Psoas muscle (tissue), 8 donors: ENCODE results near the gene RASAL2. TPM values are rescaled to one million over a fixed set of nuclear protein-coding genes. Genes with fewer than 3 reads are reported as not detected.

Experiments
- ATAC-seq, 4 donors: fragments of 200-7000 bp; cut with Tn5 transposase; one replicate each; pipeline ENCODE4 v1.9.1; 2020; ENCODE audit warnings: moderate library complexity in 3 of 4, mild to moderate bottlenecking in 2 of 4
- DNase-seq, 2 donors: peaks; one replicate each; pipeline ENCODE4 v3.0.0-alpha.2; 2020
- H3K27ac ChIP-seq: fragments of 200-600 bp; one replicate; pipeline ENCODE4 v1.8.0; 2022
- H3K27me3 ChIP-seq, 3 donors: fragments of 200-600 bp in 1 of 3; one replicate each; pipeline versions ENCODE4 v1.6.1 to v1.8.0; 2013 to 2022; ENCODE audit warnings: low read length in 2 of 3, mild to moderate bottlenecking in 2 of 3, moderate library complexity in 1 of 3; ENCODE audit not compliant: insufficient read depth in 3 of 3
- H3K36me3 ChIP-seq, 2 donors: fragments of 200-600 bp in 1 of 2; one replicate each; pipeline versions ENCODE4 v1.6.1 to v1.8.0; 2013 to 2022; ENCODE audit warnings: low read depth in 1 of 2, mild to moderate bottlenecking in 1 of 2, moderate library complexity in 1 of 2; ENCODE audit not compliant: insufficient read depth in 1 of 2
- H3K4me1 ChIP-seq: fragments of 200-600 bp; one replicate; pipeline ENCODE4 v1.8.0; 2022
- H3K4me3 ChIP-seq: fragments of 200-600 bp; one replicate; pipeline ENCODE4 v1.8.0; 2022; ENCODE audit warnings: mild to moderate bottlenecking
- H3K9me3 ChIP-seq: fragments of 200-600 bp; one replicate; pipeline ENCODE4 v1.8.0; 2022
- CTCF ChIP-seq: fragments of 200-600 bp; IDR thresholded peaks from one replicate; pipeline ENCODE4 v1.8.0; 2022; ENCODE audit warnings: antibody characterized with exemption
- WGBS, 3 donors: extraction: QIAGEN DNeasy Blood & Tissue Kit; methylation state at CpG; one replicate each; pipeline versions ENCODE4 v1.1.6 to v1.1.7; 2013; 5-methylcytosine and 5-hydroxymethylcytosine counted together
- intact Hi-C, 2 donors: fragments of 100-400 bp; cut with DNase I; formaldehyde crosslinking; loops; one replicate each; pipeline versions ENCODE4 v1.11.0 to v1.14.2; 2022
- polyA plus RNA-seq, 3 donors: library from polyadenylated mRNA; stranded (reverse); fragments of 200-250 nt; gene quantifications; one replicate each; pipeline ENCODE4 v1.2.3, GENCODE V29; 2013
- total RNA-seq, 4 donors: library from RNA; stranded (reverse); fragmentation: NEBNext Ultra II Directional in 2 of 4; extraction: Animal tissue kit (Norgen Biotek cat#: 25700) in 2 of 4; gene quantifications; one replicate each; pipeline versions ENCODE4 v1.2.1 to v1.2.4, GENCODE V29; 2021 to 2023
- donor health status: healthy with polysubstance abuse.
- donor health status: DM: no; HTN: no; CAD: no; lungs with moderate emphysema.
- donor health status: Bipolar disorder and iron deficiency.
- donor health status: healthy.
- donor health status: DM: yes; HTN: yes; CAD: no.
- donor health status: DM: no; HTN: no; CAD: no.
- donor health status: DM: no; HTN: no; CAD: no.
- donor health status: DM: yes; HTN: yes; CAD: no.

RASAL2 gene
- total and polyA plus RNA-seq, 7 donors, result 1.9 to 42.1 (median 5.5) TPM

DNA sequence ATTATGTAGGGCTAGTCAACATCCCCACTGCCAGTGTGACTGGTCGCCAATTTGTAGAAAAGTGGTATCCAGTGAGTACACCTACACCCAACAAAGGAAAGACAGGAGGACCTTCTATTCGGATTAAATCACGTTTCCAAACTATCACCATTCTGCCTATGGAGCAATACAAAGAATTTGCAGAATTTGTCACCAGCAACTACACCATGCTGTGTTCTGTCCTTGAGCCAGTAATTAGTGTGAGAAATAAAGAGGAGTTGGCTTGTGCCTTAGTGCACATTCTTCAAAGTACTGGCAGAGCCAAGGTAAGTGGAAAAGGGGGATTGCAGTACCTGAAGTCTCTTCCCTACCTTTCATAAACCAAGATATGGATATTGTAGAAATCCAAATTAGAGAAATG is 349.0 kb downstream of the RASAL2 start:
- intact Hi-C loops, result no loop called here
- H3K27ac ChIP-seq, result no peak overlapping the region
- H3K4me3 ChIP-seq, result no peak overlapping the region
- H3K27me3 ChIP-seq, result no peaks in the 10 kb centered on the region
- no peak for DNase-seq
- TF ChIP-seq CTCF, result no peak
- no peak for ATAC-seq
- 91 to 94% (median 92%) methylated on average over 3 of the region's 3 CpGs for WGBS, 3 donors
- no peaks in the 10 kb centered on the region for H3K4me1 ChIP-seq
- H3K9me3 ChIP-seq, result no peaks in the 10 kb centered on the region
- peaks cover 0 to 78% of the 10 kb centered on the region in 2 donors for H3K36me3 ChIP-seq

DNA sequence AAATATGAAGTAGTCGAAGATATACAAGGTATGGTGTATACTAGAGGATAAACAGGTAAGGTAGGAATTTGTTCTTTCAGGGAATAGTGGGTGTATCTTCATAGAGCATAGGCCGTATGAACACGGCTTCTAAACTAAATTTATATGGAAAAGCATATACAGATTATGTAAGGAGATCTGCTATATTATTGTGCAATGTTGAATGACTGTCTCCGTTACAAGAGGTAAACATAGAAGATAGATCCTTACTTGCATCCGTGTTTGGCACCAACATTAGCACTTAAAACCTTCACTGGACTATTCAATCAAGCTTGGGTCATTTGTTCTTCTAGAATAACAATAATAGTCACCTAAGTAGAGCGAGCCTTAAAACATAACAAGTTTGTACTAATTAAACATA is 357.0 kb downstream of the RASAL2 start:
- no peaks in the 10 kb centered on the region for H3K9me3 ChIP-seq
- TF ChIP-seq CTCF, result no peak
- ATAC-seq (no peak), DNase-seq (no peak)
- intact Hi-C loops, result no loop called here
- peaks cover 0 to 58% of the 10 kb centered on the region in 2 donors for H3K36me3 ChIP-seq
- WGBS, 3 donors, result 88 to 96% (median 91%) methylated on average over 6 of the region's 6 CpGs
- H3K27ac ChIP-seq, result no peak overlapping the region
- H3K27me3 ChIP-seq, result no peaks in the 10 kb centered on the region
- no peak overlapping the region for H3K4me3 ChIP-seq
- no peaks in the 10 kb centered on the region for H3K4me1 ChIP-seq

DNA sequence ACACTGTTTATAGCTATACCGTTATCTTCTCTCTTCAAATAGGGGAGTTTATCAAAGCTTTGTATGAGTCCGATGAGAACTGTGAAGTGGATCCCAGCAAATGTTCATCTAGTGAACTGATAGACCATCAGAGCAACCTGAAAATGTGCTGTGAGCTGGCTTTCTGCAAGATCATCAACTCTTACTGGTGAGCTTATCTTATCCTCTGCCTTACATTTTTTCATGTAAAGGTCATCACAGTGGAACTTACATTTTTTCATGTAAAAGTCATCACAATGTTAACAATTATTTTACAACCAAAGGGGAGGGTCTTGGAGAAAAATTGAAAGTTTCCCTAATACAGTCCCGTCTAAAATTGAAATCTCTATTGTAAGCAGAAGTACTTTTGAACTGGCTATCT is 357.6 kb downstream of the RASAL2 start:
- H3K27me3 ChIP-seq, result no peaks in the 10 kb centered on the region
- H3K4me1 ChIP-seq, result no peaks in the 10 kb centered on the region
- H3K36me3 ChIP-seq, result peaks cover 0 to 56% of the 10 kb centered on the region in 2 donors
- no peak overlapping the region for H3K27ac ChIP-seq
- no peak for TF ChIP-seq CTCF
- no peaks in the 10 kb centered on the region for H3K9me3 ChIP-seq
- 90 to 93% (median 90%) methylated on average over 3 of the region's 3 CpGs for WGBS, 3 donors
- ATAC-seq (no peak), DNase-seq (no peak)
- intact Hi-C loops, result no loop called here
- H3K4me3 ChIP-seq, result no peak overlapping the region

GRCh38 chr1:178452013-178452412 is 358.1 kb downstream of the RASAL2 start:
- TF ChIP-seq CTCF, result no peak
- ATAC-seq (no peak), DNase-seq (no peak)
- Histone ChIP-seq H3K27ac (no peak overlapping the region), H3K9me3 (no peaks in the 10 kb centered on the region), H3K36me3 (peaks cover 0 to 57% of the 10 kb centered on the region in 2 donors), H3K4me3 (no peak overlapping the region), H3K27me3 (no peaks in the 10 kb centered on the region), H3K4me1 (no peaks in the 10 kb centered on the region)
- intact Hi-C loops, result no loop called here
- 95 to 97% (median 96%) methylated on average over 3 of the region's 3 CpGs for WGBS, 3 donors

DNA sequence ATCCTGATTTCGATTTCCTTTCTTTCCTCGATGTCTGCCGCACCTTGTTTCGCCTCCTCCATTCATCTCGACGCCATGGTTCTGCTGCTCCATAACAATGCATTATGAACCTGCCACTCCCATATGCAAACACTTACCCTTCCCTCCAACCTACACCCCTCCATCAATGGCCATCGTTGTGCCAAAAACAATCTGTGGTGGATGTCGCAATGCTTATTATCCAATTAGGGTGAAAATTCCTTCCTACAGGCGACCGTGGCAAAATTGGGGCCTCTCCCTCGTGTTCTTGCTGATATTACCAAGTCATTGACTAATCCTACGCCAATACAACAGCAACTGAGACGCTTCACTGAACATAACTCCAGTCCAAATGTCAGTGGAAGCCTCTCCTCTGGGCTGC is 362.6 kb downstream of the RASAL2 start:
- DNase-seq, result no peak
- Histone ChIP-seq H3K27me3 (no peaks in the 10 kb centered on the region), H3K9me3 (no peaks in the 10 kb centered on the region), H3K36me3 (peaks cover 0 to 68% of the 10 kb centered on the region in 2 donors), H3K27ac (no peak overlapping the region), H3K4me1 (no peaks in the 10 kb centered on the region), H3K4me3 (no peak overlapping the region)
- TF ChIP-seq CTCF, result no peak
- 91 to 96% (median 91%) methylated on average over 13 of the region's 13 CpGs for WGBS, 3 donors
- no peak for ATAC-seq
- intact Hi-C loops, result no loop called here
